HFF-Myc (cell line): ENCODE data around the gene SORL1-AS1.

Source experiments
- DNase-seq: peaks from one replicate; pipeline ENCODE4 v3.0.0-alpha.2; 2011; ENCODE audit warnings: low read depth; ENCODE audit errors: extremely low read depth
- H3K4me3 ChIP-seq: replicated peaks from 2 replicates; pipeline ENCODE4 v1.5.1; 2011; ENCODE audit warnings: low read depth, mild to moderate bottlenecking, control low read depth, low read length
- TF ChIP-seq, protein P1 (sequence below): IDR thresholded peaks from 2 replicates; pipeline ENCODE4 v1.5.1; 2012; ENCODE audit warnings: mild to moderate bottlenecking, low read depth, low read length, control low read depth; ENCODE audit errors: missing control alignments

The SORL1-AS1 gene

DNA sequence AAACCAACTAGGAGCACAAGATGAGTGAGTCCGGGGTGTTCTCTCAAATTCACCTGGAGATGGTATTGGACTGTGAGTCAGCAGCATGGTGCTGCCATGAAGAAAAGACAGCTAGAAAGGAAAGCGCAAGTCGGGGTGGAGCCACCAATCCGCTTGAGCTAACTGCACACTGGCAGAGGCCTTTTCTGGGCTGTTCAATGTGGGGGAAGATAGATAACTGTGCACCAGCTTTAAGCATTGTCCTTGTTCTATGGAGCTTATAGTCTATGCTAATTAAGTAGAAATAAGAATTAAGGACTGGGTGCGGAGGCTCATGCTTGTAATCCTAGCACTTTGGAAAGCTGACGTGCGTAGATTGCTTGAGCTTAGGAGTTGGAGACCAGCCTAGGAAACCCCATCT is 21.9 kb upstream of the SORL1-AS1 start:
- DNase-seq: no peak
- TF ChIP-seq, protein P1, sequence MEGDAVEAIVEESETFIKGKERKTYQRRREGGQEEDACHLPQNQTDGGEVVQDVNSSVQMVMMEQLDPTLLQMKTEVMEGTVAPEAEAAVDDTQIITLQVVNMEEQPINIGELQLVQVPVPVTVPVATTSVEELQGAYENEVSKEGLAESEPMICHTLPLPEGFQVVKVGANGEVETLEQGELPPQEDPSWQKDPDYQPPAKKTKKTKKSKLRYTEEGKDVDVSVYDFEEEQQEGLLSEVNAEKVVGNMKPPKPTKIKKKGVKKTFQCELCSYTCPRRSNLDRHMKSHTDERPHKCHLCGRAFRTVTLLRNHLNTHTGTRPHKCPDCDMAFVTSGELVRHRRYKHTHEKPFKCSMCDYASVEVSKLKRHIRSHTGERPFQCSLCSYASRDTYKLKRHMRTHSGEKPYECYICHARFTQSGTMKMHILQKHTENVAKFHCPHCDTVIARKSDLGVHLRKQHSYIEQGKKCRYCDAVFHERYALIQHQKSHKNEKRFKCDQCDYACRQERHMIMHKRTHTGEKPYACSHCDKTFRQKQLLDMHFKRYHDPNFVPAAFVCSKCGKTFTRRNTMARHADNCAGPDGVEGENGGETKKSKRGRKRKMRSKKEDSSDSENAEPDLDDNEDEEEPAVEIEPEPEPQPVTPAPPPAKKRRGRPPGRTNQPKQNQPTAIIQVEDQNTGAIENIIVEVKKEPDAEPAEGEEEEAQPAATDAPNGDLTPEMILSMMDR: no peak

DNA sequence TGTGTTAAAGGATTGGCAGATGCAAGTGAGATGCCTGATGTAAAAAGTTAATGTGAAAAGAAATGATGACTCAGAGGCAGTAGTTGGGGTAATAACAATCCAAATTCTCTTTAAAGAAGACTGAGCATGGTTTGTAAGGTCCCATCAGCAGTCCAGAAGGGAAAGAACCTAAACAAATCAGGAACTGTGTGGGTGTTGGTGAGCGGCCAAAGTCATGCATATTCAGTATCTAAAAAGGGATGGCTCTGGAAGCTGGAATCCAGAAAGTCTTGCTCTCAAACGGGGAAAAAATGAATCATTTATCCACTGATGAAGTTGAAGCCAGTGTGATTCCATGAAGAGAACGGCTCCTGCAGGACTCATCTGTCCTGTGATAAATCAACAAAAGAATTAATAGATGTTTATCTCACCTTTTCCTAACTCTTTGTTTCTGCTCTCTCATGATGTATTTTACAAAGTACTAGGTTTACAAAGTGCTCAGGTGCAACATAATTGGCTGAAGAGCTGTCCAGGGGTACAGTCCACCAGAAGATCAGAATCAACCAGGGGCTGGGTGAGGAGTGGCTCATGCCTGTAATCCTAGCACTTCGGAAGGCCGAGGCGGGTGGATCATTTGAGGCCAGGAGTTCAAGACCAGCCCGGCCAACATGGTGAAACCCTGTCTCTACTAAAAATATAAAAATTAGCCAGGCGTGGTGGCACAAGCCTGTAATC is 20.5 kb upstream of the SORL1-AS1 start:
- TF ChIP-seq, protein P1: no peak
- DNase-seq: no peak
- H3K4me3 ChIP-seq: no peak overlapping the region

More for the DNA sequence above, 21.9 kb upstream of the SORL1-AS1 start:
- H3K4me3 ChIP-seq: no peak overlapping the region

DNA sequence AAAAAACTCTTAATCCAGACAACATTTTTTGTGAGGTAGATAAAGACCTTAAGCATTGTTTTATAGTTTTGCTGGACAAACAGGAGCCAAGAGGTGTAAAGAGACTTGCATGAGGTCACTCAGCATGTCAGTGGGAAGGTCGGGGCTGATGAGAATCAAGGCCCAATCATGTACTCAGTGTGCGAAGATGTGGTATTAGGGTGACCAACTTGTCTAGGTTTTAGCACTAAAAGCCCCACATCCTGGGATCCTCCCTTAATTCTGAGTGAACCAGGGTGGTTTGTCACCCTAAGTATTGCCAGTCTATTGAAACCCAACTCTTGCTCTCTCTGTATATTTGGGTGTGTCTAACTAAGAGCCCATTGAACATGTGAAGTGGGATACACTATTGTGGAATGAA is 19.5 kb upstream of the SORL1-AS1 start:
- H3K4me3 ChIP-seq: no peak overlapping the region
- DNase-seq: no peak
- TF ChIP-seq, protein P1: no peak

DNA sequence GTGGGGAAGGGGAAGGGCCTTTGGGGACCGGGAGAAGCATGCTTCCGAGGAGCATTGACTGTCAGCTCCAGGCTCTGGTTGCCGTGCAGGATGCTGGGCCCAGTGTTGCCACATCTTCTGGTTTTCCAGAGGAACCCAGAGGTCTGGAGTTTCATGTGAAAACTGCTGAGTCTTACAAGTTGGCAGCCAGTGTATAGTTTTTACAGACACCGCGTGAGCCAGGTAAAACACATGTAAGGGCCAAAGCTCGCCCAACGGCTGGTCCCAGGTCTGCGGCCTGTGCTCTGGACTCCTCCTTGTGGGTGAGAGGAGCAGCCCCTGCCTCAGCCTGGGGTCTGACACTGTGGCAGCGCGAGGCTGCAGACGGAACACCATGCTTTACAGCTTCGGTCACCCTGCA is 18.4 kb upstream of the SORL1-AS1 start:
- no peak overlapping the region for H3K4me3 ChIP-seq
- DNase-seq: no peak
- TF ChIP-seq, protein P1: no peak

DNA sequence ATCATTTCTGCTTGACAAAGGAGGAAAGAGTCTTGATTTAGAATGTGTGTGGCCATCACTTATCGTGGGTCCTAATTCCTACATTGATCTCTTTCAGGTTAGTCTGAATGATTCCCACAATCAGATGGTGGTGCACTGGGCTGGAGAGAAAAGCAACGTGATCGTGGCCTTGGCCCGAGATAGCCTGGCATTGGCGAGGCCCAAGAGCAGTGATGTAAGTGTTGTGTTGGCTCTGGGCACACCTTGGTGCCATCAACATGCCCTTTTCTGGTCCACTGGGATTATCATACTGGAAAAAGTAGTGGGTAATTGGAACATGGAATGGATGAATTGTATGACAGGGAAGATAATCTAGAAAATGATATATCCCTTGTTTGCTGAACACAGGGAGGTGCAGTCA is 17.1 kb upstream of the SORL1-AS1 start:
- no peak for DNase-seq
- TF ChIP-seq, protein P1: no peak
- H3K4me3 ChIP-seq: no peak overlapping the region

DNA sequence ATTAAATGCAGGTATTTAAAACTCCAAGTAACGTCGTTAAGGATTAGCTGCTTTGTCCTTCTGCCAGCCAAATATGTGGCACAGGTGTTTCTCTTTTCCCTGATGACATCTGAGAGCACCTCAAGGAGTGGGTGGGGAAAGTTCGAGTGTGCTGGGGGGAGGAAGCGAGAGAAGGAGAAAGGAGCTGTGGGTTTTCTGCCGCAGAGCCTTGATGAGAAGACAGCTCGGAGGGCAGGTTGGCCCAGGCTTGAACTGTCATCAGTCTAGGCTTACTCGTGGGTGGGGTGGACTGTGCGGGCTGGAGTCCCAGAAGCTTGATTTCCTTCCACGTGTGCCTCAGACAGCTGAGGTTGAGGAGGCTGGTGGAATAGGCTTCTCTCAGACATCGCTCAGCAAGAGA is 15.2 kb upstream of the SORL1-AS1 start:
- H3K4me3 ChIP-seq: no peak overlapping the region
- no peak for DNase-seq
- TF ChIP-seq, protein P1: no peak

DNA sequence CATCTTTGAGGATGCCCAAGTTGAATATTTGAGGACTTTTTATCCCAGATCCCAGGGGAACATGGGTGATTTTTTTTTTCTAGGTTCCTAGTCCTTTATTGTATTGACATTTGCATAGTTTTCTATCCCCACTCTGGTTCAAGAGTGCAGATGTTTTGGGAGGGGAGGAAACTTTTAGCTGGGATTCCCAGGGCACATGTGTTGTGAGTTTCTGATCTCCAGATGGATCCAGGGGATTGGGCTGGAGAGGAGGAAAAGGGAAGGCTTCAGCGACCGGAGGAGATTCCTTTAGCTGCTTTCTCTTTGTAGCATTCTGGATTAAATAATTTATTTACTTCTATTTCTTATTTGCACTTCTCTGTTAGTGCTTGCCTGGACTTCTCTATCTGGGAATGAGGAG is 14.7 kb upstream of the SORL1-AS1 start:
- no peak for DNase-seq
- H3K4me3 ChIP-seq: no peak overlapping the region
- TF ChIP-seq, protein P1: no peak
